Measurements from ENCODE around the gene MMP24OS.
"Not testable (repeated sequence)": the region's sequence is repeated elsewhere in the genome, so short reads cannot be mapped to it uniquely, and the experiment has no call there.

MMP24OS gene

GRCh38 chr20:35277531-35278395 lies at the start of gene MMP24OS:
Gene MMP24OS (minus strand): TSS chr20:35278122. CDS start chr20:35277929, 193 bp downstream.
- DNase-seq: no peak

GRCh38 chr20:35327074-35327976 lies 49.4 kb upstream of the MMP24OS start:
- no peak for DNase-seq

- no peak for DNase-seq
Measured at GRCh38 chr20:35326740-35327073, 48.8 kb upstream of the MMP24OS start.

- DNase-seq: no peak
Measured at GRCh38 chr20:35326021-35326739, 48.3 kb upstream of the MMP24OS start.

- DNase-seq: no peak
Measured at GRCh38 chr20:35325401-35325800, 47.5 kb upstream of the MMP24OS start.

GRCh38 chr20:35320396-35321126 lies 42.6 kb upstream of the MMP24OS start:
- DNase-seq: no peak

GRCh38 chr20:35319871-35320197 lies 41.9 kb upstream of the MMP24OS start:
- DNase-seq: no peak

- DNase-seq: peak; percentile 49
Measured at GRCh38 chr20:35319192-35319870, 41.4 kb upstream of the MMP24OS start.

- DNase-seq: no peak
Measured at GRCh38 chr20:35318502-35319157, 40.7 kb upstream of the MMP24OS start.

- no peak for DNase-seq
Measured at GRCh38 chr20:35317416-35318210, 39.7 kb upstream of the MMP24OS start.

GRCh38 chr20:35316086-35316485 lies 38.2 kb upstream of the MMP24OS start:
- DNase-seq: no peak

GRCh38 chr20:35315632-35316020 lies 37.7 kb upstream of the MMP24OS start:
- not testable (repeated sequence) for DNase-seq

GRCh38 chr20:35314816-35315631 lies 37.1 kb upstream of the MMP24OS start:
- DNase-seq: peak; percentile 37

GRCh38 chr20:35312318-35312717 lies 34.4 kb upstream of the MMP24OS start:
- DNase-seq: no peak

GRCh38 chr20:35311822-35312221 lies 33.9 kb upstream of the MMP24OS start:
- no peak for DNase-seq

- DNase-seq: no peak
Measured at GRCh38 chr20:35311409-35311808, 33.5 kb upstream of the MMP24OS start.

- peak; percentile 95 for DNase-seq
Measured at GRCh38 chr20:35307666-35308653, 30.0 kb upstream of the MMP24OS start.

GRCh38 chr20:35306931-35307517 lies 29.1 kb upstream of the MMP24OS start:
- DNase-seq: peak; percentile 25

Measured in NCI-H446 treated with DMSO at 0.1 percent for 48 hours (cell line).